ENCODE data around the gene SASH3. TPM values are rescaled to one million over a fixed set of nuclear protein-coding genes. Genes with fewer than 3 reads are reported as not detected.

SASH3 gene
- total RNA-seq, 8 experiments from 2014 or later, result 0.15 to 0.35 (median 0.24) TPM; not detected in 3

GRCh38 chrX:129746557-129747470 lies 32.9 kb upstream of the SASH3 start:
- Histone ChIP-seq H3K4me3 (no peak overlapping the region), H3K4me1 (replicated peaks in 1 of 2) (no peaks in the 10 kb centered on the region), H3K27ac (no peak overlapping the region)
- WGBS, 10 experiments, result 57 to 100% (median 60%) methylated on average over 1 to 3 of the region's 7 CpGs; no CpG with 5 or more reads in 7 of the 10 experiments
- ATAC-seq (replicated peaks in 6 of 8), result peak in 4 of 8 experiments; percentile 31 to 90 (median 85)
- in situ Hi-C loops (cut with MboI; ENCODE audit: low pct_unique_long_range_greater_than_20kb in 2 of 9, low sequenced_read_pairs in 9 of 9, unreplicated experiment in 9 of 9), result loop anchor here in 4 of 9 experiments (25.0 kb wide), 2 partner anchors 110 to 135 kb away; no protein-coding TSS in a partner anchor

- H3K4me3 ChIP-seq, result no peak overlapping the region
- no peak for ATAC-seq (replicated peaks in 6 of 8)
- WGBS, 10 experiments, result 60% methylated on average over 1 of the region's 4 CpGs; no CpG with 5 or more reads in 9 of the 10 experiments
- no peaks in the 10 kb centered on the region for H3K4me1 ChIP-seq (replicated peaks in 1 of 2)
- in situ Hi-C loops (cut with MboI; ENCODE audit: low pct_unique_long_range_greater_than_20kb in 2 of 9, low sequenced_read_pairs in 9 of 9, unreplicated experiment in 9 of 9), result loop anchor here in 4 of 9 experiments (25.0 kb wide), 2 partner anchors 110 to 135 kb away; no protein-coding TSS in a partner anchor
- no peak overlapping the region for H3K27ac ChIP-seq
Measured at GRCh38 chrX:129747533-129747932, 32.2 kb upstream of the SASH3 start.

- Histone ChIP-seq H3K27ac (no peak overlapping the region), H3K4me3 (no peak overlapping the region), H3K4me1 (replicated peaks in 1 of 2) (no peaks in the 10 kb centered on the region)
- peak in 3 of 8 experiments; percentile 28 to 54 (median 46) for ATAC-seq (replicated peaks in 6 of 8)
- in situ Hi-C loops (cut with MboI; ENCODE audit: low pct_unique_long_range_greater_than_20kb in 2 of 9, low sequenced_read_pairs in 9 of 9, unreplicated experiment in 9 of 9), result loop anchor here in 4 of 9 experiments (25.0 kb wide), 2 partner anchors 111 to 136 kb away; no protein-coding TSS in a partner anchor
- 0 to 75% (median 49%) methylated on average over 1 to 3 of the region's 4 CpGs; no CpG with 5 or more reads in 3 of the 10 experiments for WGBS, 10 experiments
Measured at GRCh38 chrX:129748305-129748704, 31.4 kb upstream of the SASH3 start.

- no peak overlapping the region for H3K4me3 ChIP-seq
- H3K27ac ChIP-seq, result no peak overlapping the region
- in situ Hi-C loops (cut with MboI; ENCODE audit: low pct_unique_long_range_greater_than_20kb in 2 of 9, low sequenced_read_pairs in 9 of 9, unreplicated experiment in 9 of 9), result loop anchor here in 4 of 9 experiments (25.0 kb wide), 2 partner anchors 112 to 137 kb away; no protein-coding TSS in a partner anchor
- WGBS, 10 experiments, result 6 to 85% methylated on average over 2 of the region's 2 CpGs; no CpG with 5 or more reads in 8 of the 10 experiments
- no peaks in the 10 kb centered on the region for H3K4me1 ChIP-seq (replicated peaks in 1 of 2)
- no peak for ATAC-seq (replicated peaks in 6 of 8)
Measured at GRCh38 chrX:129749069-129749468, 30.7 kb upstream of the SASH3 start.

GRCh38 chrX:129750971-129751370 lies 28.8 kb upstream of the SASH3 start:
- Histone ChIP-seq H3K27ac (no peak overlapping the region), H3K4me3 (no peak overlapping the region), H3K4me1 (replicated peaks in 1 of 2) (no peaks in the 10 kb centered on the region)
- in situ Hi-C loops (cut with MboI; ENCODE audit: low pct_unique_long_range_greater_than_20kb in 2 of 9, low sequenced_read_pairs in 9 of 9, unreplicated experiment in 9 of 9), result no loop called here
- WGBS, 10 experiments, result 82 to 90% methylated on average over 2 of the region's 8 CpGs; no CpG with 5 or more reads in 8 of the 10 experiments
- ATAC-seq (replicated peaks in 6 of 8), result no peak

- ATAC-seq (replicated peaks in 6 of 8), result peak in 1 of 8 experiments; percentile 17
Measured at GRCh38 chrX:129754056-129755024, 25.4 kb upstream of the SASH3 start.

GRCh38 chrX:129755779-129756650 lies 23.7 kb upstream of the SASH3 start:
- WGBS, 10 experiments, result 24 to 100% (median 100%) methylated on average over 1 to 2 of the region's 18 CpGs; no CpG with 5 or more reads in 7 of the 10 experiments
- no peak overlapping the region for H3K27ac ChIP-seq
- H3K4me3 ChIP-seq, result no peak overlapping the region
- in situ Hi-C loops (cut with MboI; ENCODE audit: low pct_unique_long_range_greater_than_20kb in 2 of 9, low sequenced_read_pairs in 9 of 9, unreplicated experiment in 9 of 9), result no loop called here
- no peaks in the 10 kb centered on the region for H3K4me1 ChIP-seq (replicated peaks in 1 of 2)
- ATAC-seq (replicated peaks in 6 of 8), result peak in 1 of 8 experiments; percentile 39

More at GRCh38 chrX:129754056-129755024, 25.4 kb upstream of the SASH3 start:
- in situ Hi-C loops (cut with MboI; ENCODE audit: low pct_unique_long_range_greater_than_20kb in 2 of 9, low sequenced_read_pairs in 9 of 9, unreplicated experiment in 9 of 9), result no loop called here
- Histone ChIP-seq H3K4me3 (no peak overlapping the region), H3K4me1 (replicated peaks in 1 of 2) (no peaks in the 10 kb centered on the region), H3K27ac (no peak overlapping the region)
- WGBS, 10 experiments, result 0 to 100% (median 53%) methylated on average over 1 to 11 of the region's 22 CpGs; no CpG with 5 or more reads in 6 of the 10 experiments

- ATAC-seq (replicated peaks in 6 of 8), result peak in 6 of 8 experiments; percentile 20 to 75 (median 44)
- no peak overlapping the region for H3K4me3 ChIP-seq
- H3K27ac ChIP-seq, result no peak overlapping the region
- in situ Hi-C loops (cut with MboI; ENCODE audit: low pct_unique_long_range_greater_than_20kb in 2 of 9, low sequenced_read_pairs in 9 of 9, unreplicated experiment in 9 of 9), result no loop called here
- 33 to 100% (median 45%) methylated on average over 1 to 2 of the region's 14 CpGs; no CpG with 5 or more reads in 7 of the 10 experiments for WGBS, 10 experiments
- H3K4me1 ChIP-seq (replicated peaks in 1 of 2), result no peaks in the 10 kb centered on the region
Measured at GRCh38 chrX:129759576-129760061, 20.1 kb upstream of the SASH3 start.

- no peak overlapping the region for H3K27ac ChIP-seq
- no peaks in the 10 kb centered on the region for H3K4me1 ChIP-seq (replicated peaks in 1 of 2)
- WGBS, 10 experiments, result 24 to 70% methylated on average over 2 to 4 of the region's 9 CpGs; no CpG with 5 or more reads in 8 of the 10 experiments
- no peak for ATAC-seq (replicated peaks in 6 of 8)
- no peak overlapping the region for H3K4me3 ChIP-seq
- in situ Hi-C loops (cut with MboI; ENCODE audit: low pct_unique_long_range_greater_than_20kb in 2 of 9, low sequenced_read_pairs in 9 of 9, unreplicated experiment in 9 of 9), result no loop called here
Measured at GRCh38 chrX:129760155-129760554, 19.6 kb upstream of the SASH3 start.

- WGBS, 10 experiments, result 67% methylated on average over 1 of the region's 6 CpGs; no CpG with 5 or more reads in 9 of the 10 experiments
- in situ Hi-C loops (cut with MboI; ENCODE audit: low pct_unique_long_range_greater_than_20kb in 2 of 9, low sequenced_read_pairs in 9 of 9, unreplicated experiment in 9 of 9), result no loop called here
- H3K4me1 ChIP-seq (replicated peaks in 1 of 2), result no peaks in the 10 kb centered on the region
Measured at GRCh38 chrX:129760981-129761380, 18.8 kb upstream of the SASH3 start.

GRCh38 chrX:129761596-129761995 lies 18.2 kb upstream of the SASH3 start:
- no peak for ATAC-seq (replicated peaks in 6 of 8)
- in situ Hi-C loops (cut with MboI; ENCODE audit: low pct_unique_long_range_greater_than_20kb in 2 of 9, low sequenced_read_pairs in 9 of 9, unreplicated experiment in 9 of 9), result no loop called here
- H3K4me1 ChIP-seq (replicated peaks in 1 of 2), result no peaks in the 10 kb centered on the region
- WGBS, 10 experiments, result 60 to 100% (median 83%) methylated on average over 1 of the region's 4 CpGs; no CpG with 5 or more reads in 7 of the 10 experiments
- H3K27ac ChIP-seq, result no peak overlapping the region
- H3K4me3 ChIP-seq, result no peak overlapping the region

More at GRCh38 chrX:129760981-129761380, 18.8 kb upstream of the SASH3 start:
- ATAC-seq (replicated peaks in 6 of 8), result no peak
- no peak overlapping the region for H3K27ac ChIP-seq
- no peak overlapping the region for H3K4me3 ChIP-seq
